HT-29 (cell line): ENCODE data around the gene COPZ1. TPM values are rescaled to one million over a fixed set of nuclear protein-coding genes. Genes with fewer than 3 reads are reported as not detected.
A peak's percentile ranks its signal among the peaks of the same experiment; 100 is the strongest.

Source experiments
- DNase-seq: peaks from one replicate; pipeline ENCODE4 v3.0.0-alpha.2; 2015; ENCODE audit warnings: low spot score
- total RNA-seq: library from RNA; depleted of rRNA; stranded (reverse); fragments of >200 nt; shearing (Covaris generic); gene quantifications from 2 replicates; pipeline ENCODE4 v1.2.3, GENCODE V29; 2014

Gene COPZ1
- total RNA-seq, 1 experiment from 2014 or later = 83.7 TPM

DNA sequence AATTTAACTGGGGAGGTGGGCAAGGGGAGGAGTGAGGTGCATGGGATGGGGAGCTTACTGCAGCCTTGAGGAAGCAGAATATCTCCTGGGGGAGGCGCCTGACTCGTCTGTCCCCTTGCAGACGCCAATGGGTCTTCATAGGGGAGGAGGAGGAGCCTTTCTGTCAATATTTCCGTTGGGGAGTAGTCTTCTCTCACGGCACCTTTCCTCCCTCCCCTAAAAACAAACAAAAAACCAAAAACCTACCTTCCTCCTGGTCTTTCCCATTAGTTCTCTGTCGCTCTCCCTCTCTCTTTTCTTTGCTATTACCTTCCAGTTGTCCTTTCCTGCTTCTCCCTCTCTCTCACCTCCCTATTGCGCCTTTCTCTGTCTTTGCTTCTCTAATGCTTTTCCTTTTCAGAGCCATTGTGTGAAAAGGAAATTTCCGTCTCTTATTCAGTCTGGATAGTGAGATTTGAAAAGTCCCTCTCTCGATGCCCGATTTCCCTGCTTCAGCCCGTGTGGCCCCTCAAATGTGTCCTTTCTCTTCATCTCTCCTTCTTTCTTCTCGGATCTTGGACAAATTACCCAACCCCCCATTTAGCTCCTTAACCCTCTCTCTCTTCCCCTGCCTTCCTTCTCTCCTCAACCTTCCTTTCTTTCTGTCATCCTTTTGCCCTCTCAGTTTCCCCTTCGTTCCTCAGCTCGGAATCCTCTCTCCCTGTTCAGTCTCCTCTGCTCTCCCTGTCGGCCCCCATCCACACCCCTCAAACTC is 33.4 kb downstream of the COPZ1 start:
- DNase-seq = peak; percentile 26

DNA sequence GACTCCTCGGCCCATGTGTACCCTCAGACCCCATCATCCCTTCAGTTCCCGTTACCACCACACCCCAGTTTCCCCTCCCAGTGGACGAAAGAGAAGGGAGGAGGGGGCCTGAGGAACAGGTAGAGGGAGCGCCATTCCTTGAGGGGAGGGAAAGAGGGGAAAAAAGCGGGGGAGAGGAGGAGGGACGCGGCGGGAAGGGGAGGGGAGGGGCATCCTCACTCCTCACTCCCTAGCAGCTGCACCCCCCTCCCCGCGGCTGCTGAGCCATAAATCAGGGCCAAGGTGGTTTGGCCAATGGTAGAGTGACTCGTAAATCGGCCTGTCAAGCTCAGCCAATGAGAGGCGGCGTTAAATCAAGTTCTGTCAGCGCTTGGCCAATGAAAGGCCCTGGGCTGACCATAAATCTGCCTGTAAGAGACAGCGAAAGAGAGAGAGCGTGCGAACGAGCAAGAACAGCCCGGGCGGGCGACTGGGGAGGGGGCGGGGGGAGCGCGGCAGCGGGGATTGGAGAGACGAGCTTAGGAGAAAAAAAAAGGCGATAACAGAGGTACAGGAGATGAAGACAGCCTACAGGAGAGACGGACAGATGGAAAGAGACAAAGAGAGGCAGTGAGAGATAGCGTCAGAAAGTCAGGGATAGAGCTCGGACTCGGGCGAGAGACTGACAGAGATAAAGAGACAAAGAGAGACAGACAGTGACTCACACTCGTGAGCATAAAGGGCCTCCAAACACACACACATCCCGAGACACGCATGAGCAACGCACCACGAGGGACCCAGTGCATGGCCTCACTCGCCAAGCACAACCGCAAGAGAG is 34.2 kb downstream of the COPZ1 start:
- peak; percentile 97 for DNase-seq

DNA sequence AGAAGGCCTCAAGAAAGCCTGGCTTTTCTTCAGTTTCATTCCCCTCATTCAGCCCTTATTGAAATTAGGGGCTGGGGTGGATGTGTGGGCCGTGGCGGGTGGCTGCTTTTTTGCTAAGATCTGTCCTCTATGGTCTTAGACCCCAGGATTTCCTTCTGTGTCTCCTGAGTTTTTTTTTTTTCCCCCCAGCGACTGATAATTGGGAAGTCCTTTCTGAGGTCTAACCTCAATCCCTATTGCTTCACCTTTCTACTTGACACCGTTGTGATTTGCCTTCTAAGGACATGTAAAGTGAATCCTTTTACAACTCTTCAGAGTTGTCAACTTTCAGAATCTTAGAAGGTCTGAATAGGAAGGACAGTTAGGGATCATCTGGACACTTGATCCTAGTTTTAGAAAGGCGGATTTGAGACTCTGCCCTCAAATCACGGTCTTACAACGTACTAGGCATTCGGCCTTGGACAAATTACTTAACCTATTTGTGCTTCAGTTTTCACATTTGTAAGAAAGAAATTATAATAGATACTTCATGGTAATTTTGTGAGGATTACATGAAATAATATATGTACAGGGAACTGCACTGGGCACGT is 34.9 kb downstream of the COPZ1 start:
- no peak for DNase-seq

DNA sequence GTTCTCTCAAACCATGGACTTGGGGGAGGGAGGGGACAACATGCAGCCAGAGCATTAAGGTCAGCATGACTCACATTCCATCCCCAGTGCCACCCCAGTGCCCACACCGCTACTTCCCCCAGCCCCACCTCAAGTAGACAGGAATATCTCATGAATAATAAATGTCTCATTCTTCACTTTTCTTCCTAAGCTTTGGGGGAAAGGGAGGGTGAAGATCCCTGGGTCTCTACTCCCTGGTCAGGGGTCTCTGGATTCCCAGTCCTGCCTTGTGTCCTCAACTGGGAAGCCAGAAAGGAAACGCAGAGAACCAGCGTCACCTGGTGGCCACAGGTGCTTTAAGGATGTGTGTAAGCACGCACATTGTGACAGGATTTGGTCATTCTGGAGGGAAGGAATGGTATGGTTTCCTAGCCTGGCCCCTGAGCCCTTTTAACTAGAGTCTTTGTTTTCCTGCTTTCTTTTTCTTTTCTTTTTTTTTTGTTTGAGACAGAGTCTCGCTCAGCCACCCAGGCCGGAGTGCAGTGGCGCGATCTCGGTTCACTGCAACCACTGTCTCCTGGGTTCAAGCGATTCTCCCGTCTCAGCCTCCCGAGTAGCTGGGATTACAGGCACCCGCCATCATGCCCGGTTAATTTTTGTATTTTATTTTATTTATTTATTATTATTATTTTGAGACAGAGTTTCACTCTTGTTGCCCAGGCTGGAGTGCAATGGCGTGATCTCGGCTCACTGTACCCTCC is 36.0 kb downstream of the COPZ1 start:
- DNase-seq = peak; percentile 86

DNA sequence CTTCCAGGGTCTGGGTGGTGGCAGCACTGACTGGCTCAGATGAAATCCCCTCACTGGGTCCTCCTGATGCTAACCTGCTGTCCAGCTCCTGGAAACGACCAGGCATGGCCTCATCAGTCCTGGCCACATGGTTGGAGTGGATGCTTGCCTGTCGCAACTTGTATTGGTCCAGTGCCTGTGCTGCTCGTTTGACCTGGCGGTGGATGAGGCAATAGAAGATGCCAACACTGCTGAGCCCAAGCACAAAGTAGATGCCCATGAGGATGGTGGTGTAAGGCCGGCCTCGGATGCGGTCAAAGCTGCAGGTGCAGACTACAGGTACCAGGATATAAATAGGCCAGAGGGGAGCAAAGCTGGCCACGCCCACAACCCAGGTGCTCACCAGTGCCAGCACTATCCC is 38.1 kb downstream of the COPZ1 start:
- no peak for DNase-seq

DNA sequence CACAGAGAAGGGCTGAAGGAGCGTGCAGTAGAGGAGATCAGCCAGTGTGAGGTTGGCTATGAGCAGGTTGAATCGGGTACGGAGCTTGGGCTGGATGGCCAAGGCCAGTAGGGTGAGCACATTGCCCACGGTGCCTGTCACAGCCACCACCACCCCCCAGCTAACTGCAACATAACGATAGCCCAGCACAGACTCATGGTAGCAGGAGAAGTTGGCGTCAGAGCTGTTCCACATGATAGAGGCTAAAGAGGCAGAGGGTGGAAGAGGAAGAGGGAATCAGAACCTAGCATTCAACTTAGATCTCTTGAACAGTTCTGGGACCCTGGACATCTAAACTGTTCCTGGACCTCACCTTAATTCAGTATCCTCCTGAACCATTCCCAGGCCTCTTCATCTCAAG is 38.7 kb downstream of the COPZ1 start:
- DNase-seq = no peak

DNA sequence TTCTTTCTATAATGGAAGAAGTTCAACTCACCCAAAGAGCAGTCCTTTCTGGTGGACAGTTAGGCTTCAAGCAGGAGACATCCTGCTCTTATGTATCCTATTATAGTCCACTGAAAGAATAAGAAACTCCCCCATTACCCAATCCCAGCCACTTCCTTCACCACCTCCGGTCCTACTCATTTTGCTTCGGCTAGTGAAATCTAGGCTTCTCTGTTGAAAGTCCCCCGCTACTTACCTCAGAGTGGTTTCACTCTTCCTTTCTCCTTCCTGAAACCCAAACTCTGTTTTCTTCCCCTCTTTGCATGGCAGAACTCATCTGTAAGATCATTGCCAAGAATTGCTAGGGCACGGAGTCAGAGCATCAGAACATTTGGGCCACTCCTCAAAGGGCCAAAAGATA is 39.5 kb downstream of the COPZ1 start, which contains the start of gene GPR84:
Gene GPR84, minus strand, starts transcription at position 74 of the 400 bp plus-strand sequence. CDS start 635 bp downstream, outside the sequence.
- no peak for DNase-seq

DNA sequence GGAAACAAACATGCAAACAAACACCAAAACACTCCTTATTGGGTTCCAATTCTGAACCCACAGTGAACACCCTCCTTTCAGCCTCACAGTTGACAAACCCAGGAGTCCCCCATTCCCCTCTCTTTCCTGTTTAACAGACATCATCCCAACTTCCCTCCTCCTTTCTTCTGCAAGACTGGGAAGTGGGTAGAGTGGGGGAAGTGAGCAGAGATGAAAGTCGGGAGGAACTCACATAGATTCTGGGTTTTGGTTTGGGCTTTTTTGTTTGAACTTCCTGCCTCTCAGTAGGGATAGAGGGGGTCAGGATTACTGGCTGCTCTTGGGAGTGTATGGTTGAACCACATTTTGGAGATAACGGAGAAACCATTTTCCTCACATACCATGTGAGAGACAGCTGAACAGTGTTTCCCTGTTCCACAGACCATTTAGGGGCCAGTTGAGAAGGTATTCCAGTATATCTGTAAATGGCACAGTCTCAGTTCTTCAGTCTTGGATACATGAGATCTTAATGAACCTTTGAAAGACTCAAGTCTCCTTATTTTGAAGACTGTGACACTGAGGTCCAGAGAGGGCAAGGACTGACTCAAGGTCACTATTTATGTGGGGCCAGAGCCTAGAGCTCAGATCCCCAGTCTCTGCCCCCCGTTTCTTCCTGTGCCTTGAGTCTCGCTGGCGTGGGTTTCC is 43.2 kb downstream of the COPZ1 start:
- no peak for DNase-seq

DNA sequence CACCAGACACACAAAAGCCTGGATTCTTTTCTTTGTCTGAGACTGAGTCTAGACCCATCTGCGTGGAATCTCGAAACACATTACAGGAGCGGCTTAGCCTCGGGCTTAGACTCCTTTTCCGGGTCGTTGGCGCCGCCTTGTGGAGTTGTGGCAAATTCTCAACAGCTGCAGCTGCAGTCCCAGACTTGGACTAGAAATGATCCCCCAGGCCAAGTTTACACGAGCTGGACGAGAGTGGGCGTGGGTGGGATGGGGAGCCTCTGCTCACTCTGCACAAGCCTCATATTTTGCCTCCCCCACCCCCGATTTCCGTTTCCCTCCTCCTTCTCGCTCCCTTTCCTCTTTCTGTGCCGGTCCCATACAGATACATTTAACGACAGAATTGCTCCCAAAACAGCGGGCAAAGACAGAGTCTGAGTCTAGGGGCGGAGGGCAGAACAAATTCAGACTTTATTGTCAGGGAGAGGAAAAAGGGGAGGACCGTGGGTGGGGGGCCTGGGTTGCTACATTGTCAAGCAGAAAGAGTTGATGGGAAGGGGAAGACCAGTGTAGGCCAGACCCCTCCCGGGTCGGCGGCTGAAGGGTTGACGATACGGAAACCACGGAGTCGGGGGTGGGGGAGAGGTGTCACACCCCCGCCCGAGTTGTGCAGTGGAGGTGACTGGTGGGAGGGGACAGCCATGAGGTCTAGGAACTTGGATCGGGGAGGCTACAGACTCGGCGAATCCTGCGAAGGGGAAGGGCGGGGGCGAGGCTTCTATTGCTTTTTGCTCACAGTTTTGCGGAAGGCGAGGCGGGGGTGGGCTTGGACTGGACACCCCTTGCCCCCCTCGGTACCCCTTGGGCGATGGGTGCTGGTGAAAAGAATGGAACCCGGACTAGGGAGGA is 44.0 kb downstream of the COPZ1 start:
- DNase-seq = peak; percentile 93

DNA sequence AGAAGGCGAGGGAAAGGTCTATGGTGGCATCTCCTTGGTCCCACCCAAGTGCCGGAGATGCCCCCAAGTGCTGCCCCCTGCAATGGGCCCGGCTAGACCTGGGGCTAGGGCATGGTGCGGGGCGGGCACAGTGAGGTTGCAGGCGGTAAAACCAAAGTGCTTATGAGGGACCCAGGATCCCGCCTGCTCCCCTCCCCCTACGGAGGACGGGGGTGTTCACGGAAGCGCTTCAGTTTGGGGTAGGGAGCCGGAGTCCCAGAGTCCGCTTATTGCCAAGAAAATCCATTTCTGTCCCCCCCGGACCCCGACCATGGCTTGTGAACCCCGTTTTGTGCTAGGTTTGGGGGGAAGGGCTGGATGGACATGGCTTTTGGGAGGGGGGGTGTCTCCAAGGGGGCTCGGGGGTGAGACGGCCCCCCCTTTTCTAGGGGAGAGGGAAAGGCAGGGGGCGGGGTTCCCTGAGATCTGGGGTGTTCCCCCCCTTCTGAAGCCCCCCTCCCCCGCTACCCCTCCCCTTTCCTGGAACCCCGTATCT is 44.7 kb downstream of the COPZ1 start:
- no peak for DNase-seq

DNA sequence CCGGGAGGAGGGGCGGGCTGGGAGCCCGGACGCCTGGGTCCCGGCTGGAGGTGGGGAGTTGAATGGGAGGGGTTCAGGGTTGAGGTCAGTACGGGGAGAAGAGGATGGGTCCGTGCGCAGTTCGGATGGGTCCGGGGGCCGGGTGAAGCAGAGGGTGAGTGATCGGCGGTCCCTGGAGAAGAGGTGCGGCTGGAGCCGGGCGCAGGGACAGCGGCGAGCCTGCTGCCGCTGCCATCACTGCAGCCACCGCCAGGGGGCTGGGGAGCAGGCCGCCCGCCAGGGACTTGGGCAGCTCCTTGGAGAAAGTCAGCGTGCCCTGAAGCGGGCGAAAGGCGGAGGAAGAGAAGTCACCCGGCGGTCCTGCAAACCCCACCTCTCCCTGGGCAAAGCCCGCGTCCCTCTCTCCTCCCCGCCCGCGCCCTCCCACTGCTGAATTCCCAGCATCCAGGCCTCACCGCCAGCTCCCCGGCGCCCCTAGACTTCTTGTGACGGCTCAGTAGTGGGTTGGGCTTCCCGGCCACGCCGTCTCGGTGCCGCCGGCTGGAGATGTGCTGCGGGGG is 45.3 kb downstream of the COPZ1 start:
- DNase-seq = peak; percentile 87

DNA sequence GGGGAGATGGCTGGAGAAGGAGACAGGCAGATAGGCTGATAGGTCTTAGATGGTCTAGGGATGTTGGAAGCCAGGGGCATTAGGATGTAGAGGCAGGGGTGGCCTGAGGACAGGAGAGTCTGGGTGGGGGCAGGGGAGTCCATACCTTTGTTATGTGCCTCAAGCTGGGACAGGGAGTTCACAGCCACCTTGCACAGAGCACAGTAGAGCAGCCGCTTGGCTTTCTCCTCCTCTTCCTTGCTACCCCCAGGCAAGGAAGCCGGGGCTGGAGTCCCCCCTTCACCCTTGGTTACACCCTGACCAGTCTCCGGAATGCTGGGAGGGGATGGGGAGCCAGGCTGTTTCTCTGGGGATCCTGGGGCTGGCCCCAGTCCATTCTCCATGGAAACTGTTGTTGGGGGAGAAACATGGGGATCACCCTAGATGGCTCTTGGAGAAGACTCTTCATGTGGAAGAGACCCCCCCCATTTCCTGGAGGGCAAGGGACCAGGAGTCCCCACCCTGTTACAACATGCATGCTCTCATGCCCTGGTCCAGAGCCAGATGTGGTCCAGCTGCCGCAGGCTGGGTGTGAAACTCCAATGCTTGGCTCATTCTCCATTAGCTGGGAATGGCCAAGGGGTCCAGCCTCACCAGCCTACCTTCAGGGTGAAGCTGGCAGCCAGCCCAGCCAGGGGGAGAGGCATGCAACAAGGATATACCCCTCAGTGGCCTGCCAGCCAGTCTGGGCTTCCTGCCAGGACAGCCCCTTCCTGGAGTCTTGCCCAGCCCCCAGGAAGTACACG is 46.6 kb downstream of the COPZ1 start:
- DNase-seq = no peak

DNA sequence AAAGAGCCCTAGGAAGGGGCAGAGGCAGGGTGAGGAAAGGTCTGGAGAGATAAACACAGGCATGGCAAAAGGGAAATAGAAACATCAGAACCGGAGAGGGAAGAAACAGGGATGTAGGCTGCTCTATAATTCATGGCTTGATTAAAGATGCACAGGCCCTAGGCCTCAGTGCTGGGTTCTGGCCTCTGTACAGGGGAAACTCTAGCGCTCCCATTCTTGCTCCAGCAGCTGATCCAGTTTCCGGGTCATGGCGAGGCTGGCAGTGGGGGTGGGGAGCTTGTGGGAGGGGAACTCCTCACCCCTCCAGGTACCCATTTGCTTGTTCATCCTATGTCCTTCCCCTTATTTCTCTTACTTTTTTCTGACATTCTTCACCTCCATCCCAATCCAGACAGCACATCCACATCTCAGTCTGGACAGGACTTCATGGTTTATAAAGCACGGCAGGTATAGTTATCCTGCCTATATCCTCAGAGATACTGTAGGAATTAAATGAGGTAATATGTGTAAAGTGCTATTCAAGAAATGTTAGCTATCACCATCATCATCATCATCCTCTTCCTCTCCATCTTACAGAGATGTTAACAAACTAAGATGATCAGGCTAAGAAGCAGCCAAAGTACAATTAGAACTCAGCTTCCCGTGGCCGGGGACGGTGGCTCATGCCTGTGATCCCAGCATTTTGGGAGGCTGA is 47.3 kb downstream of the COPZ1 start:
- DNase-seq = no peak

DNA sequence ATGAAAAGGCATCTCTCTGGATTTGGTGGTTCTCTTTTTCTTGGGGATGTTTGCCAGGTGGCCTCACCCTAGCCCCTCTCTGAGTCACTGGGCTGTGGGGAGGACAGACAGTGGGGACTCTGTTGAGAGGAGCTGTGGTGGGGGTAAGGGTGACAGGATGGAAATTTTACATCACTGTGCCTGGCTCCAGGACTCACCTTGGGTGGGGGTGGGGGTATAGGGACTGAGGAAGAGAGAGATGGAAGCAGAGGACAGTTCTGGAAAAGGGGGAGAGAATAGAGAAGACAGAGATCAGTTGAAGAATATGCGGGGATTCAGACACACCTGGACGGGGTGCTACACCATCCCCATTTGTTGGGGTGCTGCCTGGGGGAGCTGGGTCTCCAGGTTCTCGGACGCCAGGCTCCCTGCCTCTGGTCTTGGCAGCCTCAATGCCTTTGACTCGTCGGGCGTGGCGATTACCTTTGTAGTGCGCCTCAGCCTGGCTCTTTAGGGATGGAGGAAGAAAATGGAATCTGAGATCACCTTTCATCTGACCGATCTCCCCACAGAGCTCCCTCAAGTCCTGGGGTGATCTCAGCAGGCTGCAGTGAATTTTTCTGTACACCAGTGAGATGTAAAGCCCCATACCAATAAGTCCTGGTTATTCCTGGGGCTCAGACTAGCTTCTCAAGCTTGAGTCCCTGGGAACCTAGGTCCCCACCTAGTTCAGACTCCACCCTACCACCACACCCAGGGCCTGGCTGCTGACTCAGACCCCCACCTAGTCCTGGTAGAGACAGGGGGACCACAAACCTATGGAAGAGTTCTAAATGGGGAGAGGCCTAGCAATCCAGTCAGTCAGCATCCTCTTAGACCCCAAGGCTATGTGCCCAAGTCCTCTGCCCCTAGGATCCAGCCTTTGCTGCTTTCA is 49.0 kb downstream of the COPZ1 start:
- DNase-seq = no peak

DNA sequence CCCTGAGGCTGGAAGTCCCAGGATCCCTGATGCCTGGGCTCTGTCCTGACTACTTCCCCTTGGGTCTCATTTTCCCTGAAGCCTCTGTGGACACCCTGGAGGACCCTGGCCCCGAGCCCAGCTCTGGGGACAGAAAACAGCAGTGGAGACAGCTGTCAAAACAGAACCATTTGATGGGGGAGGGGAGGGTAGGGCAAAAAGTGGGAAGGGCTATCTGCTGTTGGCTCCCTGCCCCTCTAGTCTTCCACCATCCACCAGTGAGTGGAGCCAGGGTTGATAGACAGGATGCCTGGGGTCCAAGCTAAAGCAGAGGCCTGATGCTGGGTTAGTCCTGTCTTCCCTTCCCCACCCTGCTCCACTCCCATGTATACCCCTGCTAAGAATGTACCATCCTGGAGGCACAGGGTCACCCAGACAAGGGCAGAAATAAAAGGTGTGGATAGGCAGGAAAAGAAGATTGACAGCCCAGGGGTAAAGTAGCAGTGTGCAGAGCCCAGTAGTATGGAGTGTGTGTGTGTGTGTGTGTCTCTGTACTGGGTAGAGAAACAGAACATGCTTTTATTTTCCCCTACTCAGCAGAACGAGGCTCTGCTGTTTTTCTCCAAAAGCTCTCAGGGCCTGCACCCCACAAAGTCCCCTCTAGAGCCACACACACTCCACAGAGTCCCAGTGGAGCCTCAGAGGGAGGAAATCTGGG is 49.8 kb downstream of the COPZ1 start:
- no peak for DNase-seq

DNA sequence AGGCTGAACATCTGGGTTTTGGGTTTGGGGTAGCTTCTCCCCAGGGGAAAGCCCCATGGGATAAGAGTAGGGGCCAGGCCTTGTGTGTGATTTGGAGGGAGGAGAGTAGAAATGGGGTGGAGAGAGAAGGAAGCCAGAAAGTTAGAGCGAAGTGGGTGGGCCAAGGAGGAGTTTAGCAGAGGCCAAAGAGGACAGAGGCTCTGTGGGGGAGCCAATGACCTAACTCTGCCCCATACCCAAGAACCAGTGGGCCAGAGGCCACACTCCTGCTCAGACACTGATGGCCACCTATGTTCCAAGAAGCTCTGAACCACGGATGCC is 50.3 kb downstream of the COPZ1 start:
- DNase-seq = no peak

DNA sequence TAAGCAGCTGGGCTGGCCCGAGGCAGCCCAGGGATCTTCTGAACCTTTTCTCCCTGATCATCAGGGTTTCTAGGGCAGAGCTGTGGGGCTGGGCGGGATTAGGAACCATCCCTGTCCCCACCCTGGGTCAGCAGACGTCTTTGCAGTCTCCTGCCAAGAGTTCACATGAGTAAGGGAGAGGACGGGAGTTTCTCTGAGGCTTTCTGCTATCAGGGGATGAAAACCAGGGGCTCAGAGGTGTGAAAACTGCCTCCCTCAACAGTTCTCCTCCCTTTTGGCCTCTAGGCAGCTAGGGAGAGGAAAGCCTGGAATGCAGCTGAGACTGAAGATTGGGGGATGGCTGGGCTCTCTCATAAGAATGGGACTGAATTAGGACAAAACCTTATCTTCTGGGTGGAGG is 51.7 kb downstream of the COPZ1 start:
- DNase-seq = no peak
